ENCODE measurements around the gene ZNF287. TPM values are rescaled to one million over a fixed set of nuclear protein-coding genes. Genes with fewer than 3 reads are reported as not detected.
A peak's percentile ranks its signal among the peaks of the same experiment; 100 is the strongest.

The ZNF287 gene
- total and polyA plus RNA-seq, 2 of the 8 experiments (the other 6 are each of a cell fraction or from before 2014, with no cell fraction given): 1.7 to 5.6 TPM

- peak; percentile 71 for FAIRE-seq
- peak; percentile 29 for TF ChIP-seq ASH2L (IDR thresholded peaks at IDR 0.05; ENCODE audit: low read length)
- peak; percentile 61 to 73 for TF ChIP-seq RAD21 (IDR thresholded peaks at IDR 0.05 in 1 of 2, conservative IDR thresholded peaks at IDR 0.05 in 1 of 2; ENCODE audit: low read depth in 2 of 2, low read length in 2 of 2)
- TF ChIP-seq CHD2 (IDR thresholded peaks at IDR 0.05; ENCODE audit: low read length): no peak
- TF ChIP-seq KDM1A (IDR thresholded peaks at IDR 0.05; ENCODE audit: borderline replicate concordance, low read length): peak; percentile 86; the same call in 1 of the 2 replicates
- 0 out of 2 replicates have a peak, but pooled peaks have one; percentile 15 for TF ChIP-seq YY1 (IDR thresholded peaks at IDR 0.05; ENCODE audit: low read depth, low read length)
- TF ChIP-seq CTCF (IDR thresholded peaks at IDR 0.05; ENCODE audit: control extremely low read depth in 1 of 3, insufficient read depth in 1 of 3, low read depth in 1 of 3, low read length in 3 of 3): peak; percentile 93 to 98 (median 96)
- peak; percentile 43; the same call in 1 of the 2 replicates for TF ChIP-seq E2F6 (IDR thresholded peaks at IDR 0.05)
- TF ChIP-seq PHF8 (conservative IDR thresholded peaks at IDR 0.05; ENCODE audit: low read depth, low read length): no peak
Measured at GRCh38 chr17:16584273-16584995, 15.4 kb upstream of the ZNF287 start.

More at GRCh38 chr17:16584273-16584995, 15.4 kb upstream of the ZNF287 start:
- no peak overlapping the region for H3K9ac ChIP-seq (replicated peaks in 1 of 4; ENCODE audit: extremely low read depth in 1 of 4, low read depth in 3 of 4, low read length in 3 of 4)
- no peak overlapping the region for H3K14ac ChIP-seq (ENCODE audit: insufficient read length)
- H3K4me3 ChIP-seq (ENCODE audit: extremely low read depth in 1 of 4, insufficient read depth in 2 of 4, low read depth in 3 of 4, low read length in 4 of 4): peak overlapping the region; percentile 21 to 58 (median 45); a peak in 6 of 8 replicates
- 23% methylated on average over 39 of the region's 39 CpGs; no CpG with 5 or more reads in 1 of the 2 experiments for WGBS, 2 experiments (ENCODE audit: extremely low coverage in 1 of 2, insufficient coverage in 1 of 2, insufficient read length in 1 of 2, insufficient replicate concordance in 2 of 2, low coverage in 1 of 2, low lambda C conversion rate in 2 of 2, missing lambda C conversion rate in 1 of 2)
- no peak overlapping the region for H3K27ac ChIP-seq (ENCODE audit: low read depth, low read length)
- DNase-seq (ENCODE audit: low read depth in 1 of 2, low spot score in 2 of 2): peak; percentile 60 to 96
- no peaks in the 10 kb centered on the region for H3K79me2 ChIP-seq (ENCODE audit: control insufficient read depth in 1 of 2, insufficient read depth in 2 of 2, low read length in 2 of 2)
- H3K4me1 ChIP-seq (replicated peaks in 1 of 4; ENCODE audit: control insufficient read depth in 3 of 4, insufficient read depth in 4 of 4, low read length in 3 of 4): no peaks in the 10 kb centered on the region
- H3K18ac ChIP-seq (ENCODE audit: extremely low read depth, low read length): no peak overlapping the region; the same call in 1 of the 2 replicates
- ChIA-PET POLR2A (ENCODE audit: partially characterized antibody) (interaction anchor here (1.1 kb wide), 1 partner anchor 93 kb away, joined by 3 read pairs; the partner anchor contains the start of gene LRRC75A), CTCF (ENCODE audit: partially characterized antibody) (interaction anchor here (0.6 to 2.2 kb wide), 15 partner anchors 9 to 1626 kb away, joined by 3 to 10 read pairs (median 3); partner anchors contain the start of genes CCDC144A and ZNF287)
- peak overlapping the region; percentile 88 for H4K8ac ChIP-seq (ENCODE audit: extremely low read depth, insufficient read depth, low read length)
- peak overlapping the region; percentile 100 for H2AFZ ChIP-seq (ENCODE audit: low read length)
- H3K56ac ChIP-seq (replicated peaks; ENCODE audit: insufficient read length, low read depth, low read length): no peak overlapping the region
- H3K36me3 ChIP-seq (ENCODE audit: control insufficient read depth in 2 of 4, insufficient read depth in 4 of 4, low read length in 3 of 4): no peaks in the 10 kb centered on the region
- no peaks in the 10 kb centered on the region for H4K20me1 ChIP-seq (replicated peaks in 1 of 2; ENCODE audit: control insufficient read depth in 1 of 2, insufficient read depth in 2 of 2, low read length in 2 of 2)
- H2BK120ac ChIP-seq (replicated peaks; ENCODE audit: low read depth, low read length): no peak overlapping the region
- peak overlapping the region; percentile 87 for H4K5ac ChIP-seq (ENCODE audit: insufficient read length, low read depth, low read length)
- H3K23me2 ChIP-seq (ENCODE audit: low read depth, low read length): no peaks in the 10 kb centered on the region; the same call in 1 of the 2 replicates
- H4K91ac ChIP-seq (replicated peaks; ENCODE audit: insufficient read length, low read length): peak overlapping the region; percentile 8
- no peak overlapping the region for H2BK20ac ChIP-seq (ENCODE audit: low read length)
- H3K79me1 ChIP-seq (ENCODE audit: low read depth, low read length): no peaks in the 10 kb centered on the region
- H3K4ac ChIP-seq (replicated peaks; ENCODE audit: insufficient read length, low read depth, low read length): peak overlapping the region; percentile 30
- H2BK5ac ChIP-seq (ENCODE audit: low read depth, low read length): no peak overlapping the region
- H2BK12ac ChIP-seq (ENCODE audit: low read depth, low read length): no peak overlapping the region
- H3K27me3 ChIP-seq (replicated peaks in 1 of 4; ENCODE audit: control insufficient read depth in 3 of 4, extremely low read depth in 1 of 4, insufficient read depth in 3 of 4, low read length in 3 of 4): peaks cover 2 to 15% (median 10%) of the 10 kb centered on the region in 4 experiments
- H3K9me3 ChIP-seq (ENCODE audit: insufficient read depth in 2 of 2, low read depth in 1 of 2, low read length in 1 of 2): no peaks in the 10 kb centered on the region; a peak in 1 of 4 replicates
- no peak overlapping the region for H2BK15ac ChIP-seq (ENCODE audit: low read length)
- peak overlapping the region; percentile 55 to 76 for H3K4me2 ChIP-seq (ENCODE audit: insufficient read depth in 1 of 2, low read depth in 2 of 2, low read length in 2 of 2)
- no peak overlapping the region for H2AK5ac ChIP-seq (ENCODE audit: low read depth, low read length)
- H3K23ac ChIP-seq (ENCODE audit: insufficient read length): no peak overlapping the region
